ENCODE measurements around the gene ARHGEF17.

DNA sequence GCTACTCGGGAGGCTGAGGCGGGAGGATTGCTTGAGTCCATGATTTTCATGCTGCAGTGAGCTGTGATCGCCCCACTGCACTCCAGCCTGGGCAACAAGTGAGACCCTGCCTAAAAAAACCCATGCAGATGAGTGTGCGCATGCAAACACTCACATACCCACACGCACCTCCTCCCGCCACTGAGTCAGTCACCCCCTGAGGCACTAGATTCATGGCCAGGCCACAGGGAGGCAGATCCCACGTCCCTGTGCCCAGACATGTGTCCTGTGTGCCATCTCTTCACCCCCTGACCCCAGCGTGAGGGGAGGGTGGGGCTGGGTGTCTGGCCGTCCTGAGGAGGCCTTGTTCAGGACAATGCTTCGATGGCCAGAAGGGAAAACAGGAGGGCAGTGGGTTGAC lies 83.6 kb downstream of the ARHGEF17 start:
- TF ChIP-seq FOXK2 (IDR thresholded peaks at IDR 0.05) (no peak), CTBP1 (IDR thresholded peaks at IDR 0.05; ENCODE audit: borderline replicate concordance) (no peak)
